Measurements from ENCODE around the gene FAM3A.
A peak's percentile ranks its signal among the peaks of the same experiment; 100 is the strongest.

The FAM3A gene

DNA sequence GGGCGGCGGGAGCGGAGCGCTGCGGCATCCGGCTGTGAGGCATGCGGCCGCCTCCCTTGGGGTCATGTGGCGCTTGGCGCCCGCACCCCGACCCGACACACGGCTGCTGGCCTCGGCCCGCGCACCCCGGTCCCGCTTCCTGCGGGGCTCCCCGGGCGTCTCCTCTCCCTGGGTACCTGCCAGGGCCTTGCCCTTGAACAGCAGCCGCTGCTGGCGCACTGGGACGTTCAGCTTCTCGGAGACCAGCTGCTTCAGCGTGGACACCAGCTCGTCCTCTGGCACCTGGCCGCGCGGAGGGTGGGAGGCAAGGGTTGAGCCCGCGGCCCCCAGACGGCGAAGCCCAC, 30.0 kb downstream of the FAM3A start (continued):
- TF ChIP-seq, protein P1, sequence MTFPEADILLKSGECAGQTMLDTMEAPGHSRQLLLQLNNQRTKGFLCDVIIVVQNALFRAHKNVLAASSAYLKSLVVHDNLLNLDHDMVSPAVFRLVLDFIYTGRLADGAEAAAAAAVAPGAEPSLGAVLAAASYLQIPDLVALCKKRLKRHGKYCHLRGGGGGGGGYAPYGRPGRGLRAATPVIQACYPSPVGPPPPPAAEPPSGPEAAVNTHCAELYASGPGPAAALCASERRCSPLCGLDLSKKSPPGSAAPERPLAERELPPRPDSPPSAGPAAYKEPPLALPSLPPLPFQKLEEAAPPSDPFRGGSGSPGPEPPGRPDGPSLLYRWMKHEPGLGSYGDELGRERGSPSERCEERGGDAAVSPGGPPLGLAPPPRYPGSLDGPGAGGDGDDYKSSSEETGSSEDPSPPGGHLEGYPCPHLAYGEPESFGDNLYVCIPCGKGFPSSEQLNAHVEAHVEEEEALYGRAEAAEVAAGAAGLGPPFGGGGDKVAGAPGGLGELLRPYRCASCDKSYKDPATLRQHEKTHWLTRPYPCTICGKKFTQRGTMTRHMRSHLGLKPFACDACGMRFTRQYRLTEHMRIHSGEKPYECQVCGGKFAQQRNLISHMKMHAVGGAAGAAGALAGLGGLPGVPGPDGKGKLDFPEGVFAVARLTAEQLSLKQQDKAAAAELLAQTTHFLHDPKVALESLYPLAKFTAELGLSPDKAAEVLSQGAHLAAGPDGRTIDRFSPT (tag by site-specific recombination; IDR thresholded peaks at IDR 0.05): no peak
- TF ChIP-seq SP7 (tag by site-specific recombination; IDR thresholded peaks at IDR 0.05) (no peak), BCL11A (tag by site-specific recombination; IDR thresholded peaks at IDR 0.05; ENCODE audit: low read depth) (no peak), ZNF311 (tag by site-specific recombination; IDR thresholded peaks at IDR 0.05; ENCODE audit: borderline replicate concordance) (no peak)

DNA sequence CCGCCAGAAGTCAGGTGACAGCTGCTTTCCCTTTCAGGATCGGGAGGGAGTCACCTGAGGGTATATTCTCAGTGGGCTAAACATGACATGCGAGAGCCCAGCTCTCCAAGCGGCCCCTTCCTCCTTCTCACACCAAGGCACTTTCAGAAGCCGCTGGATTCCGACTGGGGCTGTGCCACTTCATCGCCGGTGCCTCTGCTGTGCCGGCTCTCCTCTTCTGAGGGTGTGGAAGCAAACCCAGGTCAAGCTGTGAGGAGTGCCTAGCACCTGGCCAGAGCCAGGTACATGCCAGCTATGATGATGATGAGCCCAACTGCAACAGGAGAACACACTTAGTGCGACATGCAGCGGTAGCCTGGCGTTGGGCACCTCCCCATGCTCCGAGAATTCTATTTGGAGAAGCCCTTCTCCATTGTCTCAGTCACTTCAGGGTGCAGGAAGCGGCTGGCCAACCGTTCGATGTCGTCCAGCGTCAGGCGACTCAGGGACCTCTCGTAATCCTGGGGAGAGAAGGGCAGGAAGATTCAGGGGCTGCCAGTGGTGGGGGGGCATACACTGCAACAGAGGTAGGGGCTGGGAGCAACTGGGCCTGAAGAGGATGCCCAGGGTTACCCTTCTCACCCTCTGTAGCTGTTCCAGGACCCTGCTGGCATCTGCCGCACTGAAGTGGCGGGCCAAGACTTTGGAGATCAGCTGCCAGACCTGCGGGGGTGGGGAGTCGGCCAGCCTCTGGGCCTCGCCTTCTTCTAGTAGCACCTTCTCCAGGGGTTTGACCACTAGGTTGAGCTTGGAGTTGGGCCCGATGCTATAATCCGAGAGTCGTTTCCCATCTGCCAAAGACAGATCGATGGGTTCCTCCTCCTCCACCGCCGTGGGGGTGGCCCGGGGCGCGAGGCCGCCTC, 30.6 kb downstream of the FAM3A start:
- H3K27ac ChIP-seq (ENCODE audit: extremely low read depth, low read depth, low read length): peak overlapping the region; percentile 94; the same call in 1 of the 2 replicates
- H3K36me3 ChIP-seq (ENCODE audit: control insufficient read depth in 2 of 2, insufficient read depth in 1 of 2, low read length in 2 of 2): peaks cover 0 to 38% of the 10 kb centered on the region in 2 experiments; a peak in 1 of 3 replicates
- CTCF ChIA-PET: interaction anchor here (0.5 to 1.4 kb wide), 4 partner anchors 16 to 112 kb away, joined by 3 to 4 read pairs (median 3); no protein-coding TSS in a partner anchor
- TF ChIP-seq GLI2 (tag by site-specific recombination; IDR thresholded peaks at IDR 0.05; ENCODE audit: borderline replicate concordance, low read depth) (no peak), ZNF48 (tag by site-specific recombination; IDR thresholded peaks at IDR 0.05) (no peak), SP7 (tag by site-specific recombination; IDR thresholded peaks at IDR 0.05) (peak; percentile 38; the same call in 1 of the 2 replicates), ZNF701 (tag by site-specific recombination; IDR thresholded peaks at IDR 0.05) (no peak), SCRT2 (tag by site-specific recombination; IDR thresholded peaks at IDR 0.05) (no peak), GLIS2 (tag by site-specific recombination; IDR thresholded peaks at IDR 0.05) (0 out of 2 replicates have a peak, but pooled peaks have one; percentile 39)
- TF ChIP-seq, protein P2, sequence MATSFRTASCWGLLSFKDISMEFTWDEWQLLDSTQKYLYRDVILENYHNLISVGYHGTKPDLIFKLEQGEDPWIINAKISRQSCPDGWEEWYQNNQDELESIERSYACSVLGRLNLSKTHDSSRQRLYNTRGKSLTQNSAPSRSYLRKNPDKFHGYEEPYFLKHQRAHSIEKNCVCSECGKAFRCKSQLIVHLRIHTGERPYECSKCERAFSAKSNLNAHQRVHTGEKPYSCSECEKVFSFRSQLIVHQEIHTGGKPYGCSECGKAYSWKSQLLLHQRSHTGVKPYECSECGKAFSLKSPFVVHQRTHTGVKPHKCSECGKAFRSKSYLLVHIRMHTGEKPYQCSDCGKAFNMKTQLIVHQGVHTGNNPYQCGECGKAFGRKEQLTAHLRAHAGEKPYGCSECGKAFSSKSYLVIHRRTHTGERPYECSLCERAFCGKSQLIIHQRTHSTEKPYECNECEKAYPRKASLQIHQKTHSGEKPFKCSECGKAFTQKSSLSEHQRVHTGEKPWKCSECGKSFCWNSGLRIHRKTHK (tag by site-specific recombination; IDR thresholded peaks at IDR 0.05): no peak
- TF ChIP-seq, protein P3, sequence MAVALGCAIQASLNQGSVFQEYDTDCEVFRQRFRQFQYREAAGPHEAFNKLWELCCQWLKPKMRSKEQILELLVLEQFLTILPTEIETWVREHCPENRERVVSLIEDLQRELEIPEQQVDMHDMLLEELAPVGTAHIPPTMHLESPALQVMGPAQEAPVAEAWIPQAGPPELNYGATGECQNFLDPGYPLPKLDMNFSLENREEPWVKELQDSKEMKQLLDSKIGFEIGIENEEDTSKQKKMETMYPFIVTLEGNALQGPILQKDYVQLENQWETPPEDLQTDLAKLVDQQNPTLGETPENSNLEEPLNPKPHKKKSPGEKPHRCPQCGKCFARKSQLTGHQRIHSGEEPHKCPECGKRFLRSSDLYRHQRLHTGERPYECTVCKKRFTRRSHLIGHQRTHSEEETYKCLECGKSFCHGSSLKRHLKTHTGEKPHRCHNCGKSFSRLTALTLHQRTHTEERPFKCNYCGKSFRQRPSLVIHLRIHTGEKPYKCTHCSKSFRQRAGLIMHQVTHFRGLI (tag by site-specific recombination; IDR thresholded peaks at IDR 0.05): peak; percentile 73
- TF ChIP-seq, protein P4, sequence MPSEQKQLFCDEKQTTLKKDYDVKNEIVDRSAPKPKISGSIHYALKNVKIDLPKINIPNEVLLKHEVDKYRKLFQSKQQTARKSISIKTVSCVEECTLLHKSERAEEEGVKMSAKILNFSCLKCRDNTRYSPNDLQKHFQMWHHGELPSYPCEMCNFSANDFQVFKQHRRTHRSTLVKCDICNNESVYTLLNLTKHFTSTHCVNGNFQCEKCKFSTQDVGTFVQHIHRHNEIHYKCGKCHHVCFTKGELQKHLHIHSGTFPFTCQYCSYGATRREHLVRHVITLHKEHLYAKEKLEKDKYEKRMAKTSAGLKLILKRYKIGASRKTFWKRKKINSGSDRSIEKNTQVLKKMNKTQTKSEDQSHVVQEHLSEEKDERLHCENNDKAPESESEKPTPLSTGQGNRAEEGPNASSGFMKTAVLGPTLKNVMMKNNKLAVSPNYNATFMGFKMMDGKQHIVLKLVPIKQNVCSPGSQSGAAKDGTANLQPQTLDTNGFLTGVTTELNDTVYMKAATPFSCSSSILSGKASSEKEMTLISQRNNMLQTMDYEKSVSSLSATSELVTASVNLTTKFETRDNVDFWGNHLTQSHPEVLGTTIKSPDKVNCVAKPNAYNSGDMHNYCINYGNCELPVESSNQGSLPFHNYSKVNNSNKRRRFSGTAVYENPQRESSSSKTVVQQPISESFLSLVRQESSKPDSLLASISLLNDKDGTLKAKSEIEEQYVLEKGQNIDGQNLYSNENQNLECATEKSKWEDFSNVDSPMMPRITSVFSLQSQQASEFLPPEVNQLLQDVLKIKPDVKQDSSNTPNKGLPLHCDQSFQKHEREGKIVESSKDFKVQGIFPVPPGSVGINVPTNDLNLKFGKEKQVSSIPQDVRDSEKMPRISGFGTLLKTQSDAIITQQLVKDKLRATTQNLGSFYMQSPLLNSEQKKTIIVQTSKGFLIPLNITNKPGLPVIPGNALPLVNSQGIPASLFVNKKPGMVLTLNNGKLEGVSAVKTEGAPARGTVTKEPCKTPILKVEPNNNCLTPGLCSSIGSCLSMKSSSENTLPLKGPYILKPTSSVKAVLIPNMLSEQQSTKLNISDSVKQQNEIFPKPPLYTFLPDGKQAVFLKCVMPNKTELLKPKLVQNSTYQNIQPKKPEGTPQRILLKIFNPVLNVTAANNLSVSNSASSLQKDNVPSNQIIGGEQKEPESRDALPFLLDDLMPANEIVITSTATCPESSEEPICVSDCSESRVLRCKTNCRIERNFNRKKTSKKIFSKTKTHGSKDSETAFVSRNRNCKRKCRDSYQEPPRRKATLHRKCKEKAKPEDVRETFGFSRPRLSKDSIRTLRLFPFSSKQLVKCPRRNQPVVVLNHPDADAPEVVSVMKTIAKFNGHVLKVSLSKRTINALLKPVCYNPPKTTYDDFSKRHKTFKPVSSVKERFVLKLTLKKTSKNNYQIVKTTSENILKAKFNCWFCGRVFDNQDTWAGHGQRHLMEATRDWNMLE (tag by site-specific recombination; conservative IDR thresholded peaks at IDR 0.05; ENCODE audit: low read depth): no peak
- TF ChIP-seq, protein P5, sequence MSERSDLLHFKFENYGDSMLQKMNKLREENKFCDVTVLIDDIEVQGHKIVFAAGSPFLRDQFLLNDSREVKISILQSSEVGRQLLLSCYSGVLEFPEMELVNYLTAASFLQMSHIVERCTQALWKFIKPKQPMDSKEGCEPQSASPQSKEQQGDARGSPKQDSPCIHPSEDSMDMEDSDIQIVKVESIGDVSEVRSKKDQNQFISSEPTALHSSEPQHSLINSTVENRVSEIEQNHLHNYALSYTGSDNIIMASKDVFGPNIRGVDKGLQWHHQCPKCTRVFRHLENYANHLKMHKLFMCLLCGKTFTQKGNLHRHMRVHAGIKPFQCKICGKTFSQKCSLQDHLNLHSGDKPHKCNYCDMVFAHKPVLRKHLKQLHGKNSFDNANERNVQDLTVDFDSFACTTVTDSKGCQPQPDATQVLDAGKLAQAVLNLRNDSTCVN (tag by site-specific recombination; optimal IDR thresholded peaks at IDR 0.05): peak; percentile 30
- TF ChIP-seq, protein P6, sequence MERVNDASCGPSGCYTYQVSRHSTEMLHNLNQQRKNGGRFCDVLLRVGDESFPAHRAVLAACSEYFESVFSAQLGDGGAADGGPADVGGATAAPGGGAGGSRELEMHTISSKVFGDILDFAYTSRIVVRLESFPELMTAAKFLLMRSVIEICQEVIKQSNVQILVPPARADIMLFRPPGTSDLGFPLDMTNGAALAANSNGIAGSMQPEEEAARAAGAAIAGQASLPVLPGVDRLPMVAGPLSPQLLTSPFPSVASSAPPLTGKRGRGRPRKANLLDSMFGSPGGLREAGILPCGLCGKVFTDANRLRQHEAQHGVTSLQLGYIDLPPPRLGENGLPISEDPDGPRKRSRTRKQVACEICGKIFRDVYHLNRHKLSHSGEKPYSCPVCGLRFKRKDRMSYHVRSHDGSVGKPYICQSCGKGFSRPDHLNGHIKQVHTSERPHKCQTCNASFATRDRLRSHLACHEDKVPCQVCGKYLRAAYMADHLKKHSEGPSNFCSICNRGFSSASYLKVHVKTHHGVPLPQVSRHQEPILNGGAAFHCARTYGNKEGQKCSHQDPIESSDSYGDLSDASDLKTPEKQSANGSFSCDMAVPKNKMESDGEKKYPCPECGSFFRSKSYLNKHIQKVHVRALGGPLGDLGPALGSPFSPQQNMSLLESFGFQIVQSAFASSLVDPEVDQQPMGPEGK (tag by site-specific recombination; IDR thresholded peaks at IDR 0.05): peak; percentile 20; the same call in 1 of the 2 replicates
- peak overlapping the region; percentile 55 for H3K4me3 ChIP-seq (ENCODE audit: low read depth, low read length)
- H3K4me1 ChIP-seq (ENCODE audit: control insufficient read depth, insufficient read depth, low read length): no peaks in the 10 kb centered on the region; the same call in 1 of the 2 replicates
- H3K9me3 ChIP-seq (ENCODE audit: control insufficient read depth, insufficient read depth, low read depth, low read length): no peaks in the 10 kb centered on the region
- POLR2A ChIA-PET: interaction anchor here (0.6 to 3.1 kb wide), 6 partner anchors 8 to 87 kb away, joined by 3 to 10 read pairs (median 6); partner anchors contain the start of gene RPL10

Data from HEK293 (cell line).